ENCODE measurements around the gene SORCS1.

The SORCS1 gene

DNA sequence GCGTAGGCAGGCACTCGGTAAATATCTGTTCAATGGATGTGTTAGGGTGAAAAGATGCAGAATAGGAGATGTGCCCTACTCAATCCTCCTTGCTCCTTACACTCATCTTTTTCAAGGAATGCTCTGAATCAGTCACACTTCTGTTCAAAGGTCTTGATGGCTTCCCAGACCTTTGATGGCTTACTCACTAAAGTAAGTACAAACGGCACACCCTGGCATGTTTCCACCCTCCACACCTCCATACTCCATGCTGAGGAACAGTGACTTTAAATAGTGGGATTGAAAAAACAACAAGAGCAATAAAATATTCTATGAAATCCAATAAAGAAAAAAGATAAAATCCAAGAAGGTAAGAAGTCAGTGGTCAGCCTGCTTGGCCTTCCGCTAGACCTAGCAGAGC lies 569.2 kb downstream of the SORCS1 start:
- TF ChIP-seq, protein P1, sequence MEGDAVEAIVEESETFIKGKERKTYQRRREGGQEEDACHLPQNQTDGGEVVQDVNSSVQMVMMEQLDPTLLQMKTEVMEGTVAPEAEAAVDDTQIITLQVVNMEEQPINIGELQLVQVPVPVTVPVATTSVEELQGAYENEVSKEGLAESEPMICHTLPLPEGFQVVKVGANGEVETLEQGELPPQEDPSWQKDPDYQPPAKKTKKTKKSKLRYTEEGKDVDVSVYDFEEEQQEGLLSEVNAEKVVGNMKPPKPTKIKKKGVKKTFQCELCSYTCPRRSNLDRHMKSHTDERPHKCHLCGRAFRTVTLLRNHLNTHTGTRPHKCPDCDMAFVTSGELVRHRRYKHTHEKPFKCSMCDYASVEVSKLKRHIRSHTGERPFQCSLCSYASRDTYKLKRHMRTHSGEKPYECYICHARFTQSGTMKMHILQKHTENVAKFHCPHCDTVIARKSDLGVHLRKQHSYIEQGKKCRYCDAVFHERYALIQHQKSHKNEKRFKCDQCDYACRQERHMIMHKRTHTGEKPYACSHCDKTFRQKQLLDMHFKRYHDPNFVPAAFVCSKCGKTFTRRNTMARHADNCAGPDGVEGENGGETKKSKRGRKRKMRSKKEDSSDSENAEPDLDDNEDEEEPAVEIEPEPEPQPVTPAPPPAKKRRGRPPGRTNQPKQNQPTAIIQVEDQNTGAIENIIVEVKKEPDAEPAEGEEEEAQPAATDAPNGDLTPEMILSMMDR (IDR thresholded peaks at IDR 0.05; ENCODE audit: low read depth, low read length), result no peak
- H3K4me3 ChIP-seq (ENCODE audit: low read depth, low read length), result no peak overlapping the region

DNA sequence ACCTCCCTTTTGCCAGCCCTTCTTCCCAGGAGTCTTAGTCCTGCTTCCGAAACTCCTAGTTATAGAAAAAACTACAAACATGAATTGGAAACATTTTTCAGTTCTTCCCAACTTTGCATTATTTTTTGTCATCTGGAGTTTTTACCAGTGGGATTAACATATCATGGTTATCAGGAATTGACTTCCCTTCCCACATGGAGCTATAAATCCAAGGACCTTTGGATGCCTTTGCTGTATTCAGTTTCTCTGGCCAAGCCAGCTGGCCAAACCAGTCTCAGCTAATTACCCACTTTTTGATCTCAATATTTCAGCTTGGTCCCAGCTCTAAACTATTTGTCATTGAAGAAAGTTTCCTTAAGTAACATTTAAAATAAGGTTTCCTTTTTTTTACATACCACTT lies 570.6 kb downstream of the SORCS1 start:
- H3K4me3 ChIP-seq (ENCODE audit: low read depth, low read length), result no peak overlapping the region
- TF ChIP-seq, protein P1 (IDR thresholded peaks at IDR 0.05; ENCODE audit: low read depth, low read length), result no peak

DNA sequence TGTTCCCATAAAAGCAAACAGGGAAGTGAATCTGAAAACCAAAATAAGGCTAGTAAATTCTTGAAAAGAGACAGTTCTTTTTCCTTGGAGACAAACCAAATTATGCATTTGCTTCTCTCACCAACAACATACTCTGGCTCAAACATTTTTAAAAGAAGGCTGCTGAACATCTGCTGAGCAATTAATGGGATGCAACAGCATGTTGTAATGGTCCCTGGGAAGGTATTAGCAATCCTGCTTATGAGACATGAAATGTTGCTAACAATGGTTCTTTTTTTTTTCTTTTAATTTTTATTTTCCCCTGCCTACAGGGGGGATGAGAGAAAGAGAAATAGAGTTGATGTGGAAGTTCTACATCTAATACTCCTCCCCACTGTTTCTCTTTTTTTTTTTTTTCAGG lies 572.1 kb downstream of the SORCS1 start:
- H3K4me3 ChIP-seq (ENCODE audit: low read depth, low read length), result no peak overlapping the region
- TF ChIP-seq, protein P1 (IDR thresholded peaks at IDR 0.05; ENCODE audit: low read depth, low read length), result no peak

DNA sequence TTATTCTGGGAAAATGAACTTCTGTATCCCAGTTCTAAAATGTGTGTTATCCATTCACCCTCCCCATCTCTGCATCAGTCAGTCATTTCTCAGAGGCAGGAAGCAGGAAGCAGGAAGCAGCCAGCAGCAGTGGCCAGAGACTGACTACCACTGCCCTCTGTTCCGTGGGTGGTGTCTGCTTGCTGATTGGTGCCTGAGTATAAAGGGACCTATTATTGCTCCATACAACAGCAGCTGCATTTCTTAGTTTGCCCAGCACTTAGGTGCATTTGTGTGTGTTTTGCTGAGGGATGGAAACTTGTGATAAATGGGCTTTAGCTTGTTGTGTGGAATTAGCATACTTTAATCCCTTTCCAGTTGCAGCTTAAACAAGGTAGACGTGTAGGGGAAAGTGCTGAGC lies 582.2 kb downstream of the SORCS1 start:
- no peak overlapping the region for H3K4me3 ChIP-seq (ENCODE audit: low read depth, low read length)
- TF ChIP-seq, protein P1 (IDR thresholded peaks at IDR 0.05; ENCODE audit: low read depth, low read length), result no peak

DNA sequence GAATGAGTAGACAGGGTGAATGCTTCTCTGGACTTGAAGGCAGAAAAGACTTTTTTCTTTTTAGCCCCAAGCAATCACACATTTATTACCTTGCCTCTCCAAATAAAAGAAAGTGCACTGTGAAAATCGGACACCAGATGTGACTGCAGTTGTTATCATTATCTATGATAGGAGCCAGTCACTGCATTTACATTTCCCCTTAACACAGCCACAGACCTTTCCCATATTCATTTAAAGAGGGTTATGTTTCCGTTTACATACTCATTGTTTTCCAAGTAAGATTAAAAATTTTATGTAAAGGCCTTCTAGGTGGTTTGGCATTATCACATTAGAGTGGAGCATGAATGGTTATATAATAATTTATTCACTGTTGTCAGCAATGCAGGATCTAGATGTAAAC lies 586.8 kb downstream of the SORCS1 start:
- TF ChIP-seq, protein P1 (IDR thresholded peaks at IDR 0.05; ENCODE audit: low read depth, low read length), result no peak
- H3K4me3 ChIP-seq (ENCODE audit: low read depth, low read length), result no peak overlapping the region

DNA sequence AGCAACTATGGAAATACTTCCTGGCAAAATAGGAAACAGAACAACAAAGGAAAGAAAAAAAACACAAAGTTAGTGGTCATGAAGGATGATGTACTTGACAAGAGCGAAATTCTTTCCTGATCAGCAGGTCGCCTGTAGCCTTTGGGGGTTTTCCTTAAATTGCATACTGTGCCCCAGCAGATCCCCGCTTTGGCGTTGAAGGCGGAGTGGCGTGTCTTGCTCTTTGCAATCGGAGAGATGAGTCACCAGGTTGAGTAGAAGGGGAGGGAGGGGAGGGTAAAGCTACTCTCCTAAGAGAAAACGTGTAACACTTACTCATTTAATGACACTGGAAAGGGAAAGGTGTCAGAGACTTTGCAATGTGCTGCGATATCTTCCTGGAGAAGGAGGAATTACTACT lies 587.2 kb downstream of the SORCS1 start:
- H3K4me3 ChIP-seq (ENCODE audit: low read depth, low read length), result no peak overlapping the region
- TF ChIP-seq, protein P1 (IDR thresholded peaks at IDR 0.05; ENCODE audit: low read depth, low read length), result no peak

DNA sequence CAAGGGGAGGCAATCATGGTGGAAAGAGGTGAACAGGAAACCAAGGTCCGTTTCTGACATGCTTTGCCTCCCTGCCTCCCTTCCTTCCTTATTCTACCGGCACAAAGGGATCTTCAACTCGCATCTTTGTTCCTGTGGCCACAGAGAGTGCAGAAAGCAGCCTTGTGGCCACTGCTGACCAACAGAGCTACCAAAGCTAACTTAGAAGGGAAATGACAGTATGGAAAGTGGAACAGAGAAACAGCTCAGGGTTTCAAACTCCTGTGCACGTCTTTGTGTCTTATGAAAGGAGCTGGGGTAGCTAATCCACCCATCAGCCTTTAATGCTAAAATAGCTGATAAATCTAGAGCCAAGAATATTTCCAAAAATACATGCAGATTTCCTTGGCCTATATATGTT lies 588.0 kb downstream of the SORCS1 start:
- TF ChIP-seq, protein P1 (IDR thresholded peaks at IDR 0.05; ENCODE audit: low read depth, low read length), result no peak
- H3K4me3 ChIP-seq (ENCODE audit: low read depth, low read length), result no peak overlapping the region

Measured in WI38 (cell line).